Esophagus squamous epithelium (tissue), 4 donors: ENCODE measurements around the gene MT1A.

Experiments used
- POLR2A ChIP-seq, 4 donors: fragments of 450-650 bp; IDR thresholded peaks; one replicate each; pipeline ENCODE4 v1.6.1; 2017; ENCODE audit warnings: antibody characterized with exemption in 4 of 4, mild to moderate bottlenecking in 4 of 4, moderate library complexity in 3 of 4
- TF ChIP-seq, protein P1 (sequence below), 6 experiments: fragments of 450-650 bp in 4 of 6; fragments of 200-600 bp in 2 of 6; sonication (generic) in 2 of 6; IDR thresholded peaks; one replicate each; pipeline ENCODE4 v1.5.1; 2016 to 2019; ENCODE audit warnings: antibody characterized with exemption in 6 of 6, mild to moderate bottlenecking in 4 of 6, moderate library complexity in 4 of 6

DNA sequence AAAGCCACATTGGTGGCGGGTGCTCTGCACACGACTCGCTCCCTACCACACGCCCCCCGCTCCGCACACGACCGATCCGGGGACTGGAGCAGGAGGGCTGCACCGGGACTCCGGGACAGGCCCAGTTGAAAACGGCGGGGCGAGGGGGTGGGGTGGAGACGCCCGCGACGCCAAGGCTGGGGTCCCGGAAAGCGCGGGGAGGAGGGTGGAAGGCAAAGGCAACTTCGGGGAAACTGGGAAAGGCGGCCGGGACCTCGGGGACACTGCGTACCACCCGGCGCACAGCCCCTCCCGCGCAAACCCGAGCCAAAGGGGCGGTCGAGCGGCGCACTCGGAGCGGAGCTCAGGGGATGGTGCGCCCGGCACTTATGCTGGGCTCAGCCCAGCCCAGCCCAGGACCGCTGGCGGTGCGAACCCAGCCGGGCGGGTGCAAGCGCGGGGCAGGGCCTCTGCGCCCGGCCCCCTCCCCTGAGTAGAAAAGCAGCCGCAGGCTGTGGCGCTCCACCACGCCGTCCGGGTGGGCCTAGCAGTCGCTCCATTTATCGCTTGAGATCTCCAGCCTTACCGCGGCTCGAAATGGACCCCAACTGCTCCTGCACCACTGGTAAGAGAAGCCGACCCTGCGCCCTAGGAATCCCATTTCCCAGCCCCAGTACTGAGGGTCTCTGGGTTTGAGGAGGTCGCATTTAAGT lies 6.2 kb upstream of the MT1A start, which contains the start of gene MT1M:
- peak in 2 of 4 donors; percentile 31 to 39 for TF ChIP-seq POLR2A (IDR thresholded peaks at IDR 0.05)
- TF ChIP-seq, protein P1, sequence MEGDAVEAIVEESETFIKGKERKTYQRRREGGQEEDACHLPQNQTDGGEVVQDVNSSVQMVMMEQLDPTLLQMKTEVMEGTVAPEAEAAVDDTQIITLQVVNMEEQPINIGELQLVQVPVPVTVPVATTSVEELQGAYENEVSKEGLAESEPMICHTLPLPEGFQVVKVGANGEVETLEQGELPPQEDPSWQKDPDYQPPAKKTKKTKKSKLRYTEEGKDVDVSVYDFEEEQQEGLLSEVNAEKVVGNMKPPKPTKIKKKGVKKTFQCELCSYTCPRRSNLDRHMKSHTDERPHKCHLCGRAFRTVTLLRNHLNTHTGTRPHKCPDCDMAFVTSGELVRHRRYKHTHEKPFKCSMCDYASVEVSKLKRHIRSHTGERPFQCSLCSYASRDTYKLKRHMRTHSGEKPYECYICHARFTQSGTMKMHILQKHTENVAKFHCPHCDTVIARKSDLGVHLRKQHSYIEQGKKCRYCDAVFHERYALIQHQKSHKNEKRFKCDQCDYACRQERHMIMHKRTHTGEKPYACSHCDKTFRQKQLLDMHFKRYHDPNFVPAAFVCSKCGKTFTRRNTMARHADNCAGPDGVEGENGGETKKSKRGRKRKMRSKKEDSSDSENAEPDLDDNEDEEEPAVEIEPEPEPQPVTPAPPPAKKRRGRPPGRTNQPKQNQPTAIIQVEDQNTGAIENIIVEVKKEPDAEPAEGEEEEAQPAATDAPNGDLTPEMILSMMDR (IDR thresholded peaks at IDR 0.05): no peak
